ENCODE results near the gene ADGRV1. TPM values are rescaled to one million over a fixed set of nuclear protein-coding genes. Genes with fewer than 3 reads are reported as not detected.
A peak's percentile ranks its signal among the peaks of the same experiment; 100 is the strongest.

The ADGRV1 gene
- total RNA-seq, 1 donor from 2014 or later, result 10.0 TPM

GRCh38 chr5:91182763-91183162, 624.2 kb downstream of the ADGRV1 start:
- no peak for DNase-seq (ENCODE audit: low read depth)

GRCh38 chr5:91183743-91184142, 625.1 kb downstream of the ADGRV1 start:
- H3K36me3 ChIP-seq (ENCODE audit: insufficient read depth, low read length), result no peaks in the 10 kb centered on the region
- Mint-ChIP-seq H3K27me3 (ENCODE audit: low read depth, unreplicated experiment) (no peaks in the 10 kb centered on the region), H3K36me3 (ENCODE audit: low read depth, unreplicated experiment) (no peaks in the 10 kb centered on the region), H3K4me3 (ENCODE audit: unreplicated experiment) (no peak overlapping the region), H3K9me3 (ENCODE audit: unreplicated experiment) (no peaks in the 10 kb centered on the region), H3K4me1 (ENCODE audit: low read depth, unreplicated experiment) (peaks cover 3% of the 10 kb centered on the region), H3K27ac (ENCODE audit: unreplicated experiment) (no peak overlapping the region)
- DNase-seq (ENCODE audit: low read depth) (no peak), FAIRE-seq (no peak)
- peak overlapping the region; percentile 42 for H2AFZ ChIP-seq (ENCODE audit: low read depth, low read length)
- H3K4me3 ChIP-seq (ENCODE audit: insufficient read depth, low read depth, low read length), result no peak overlapping the region
- H3K9me3 ChIP-seq (ENCODE audit: insufficient read depth, low read depth, low read length), result no peaks in the 10 kb centered on the region
- H3K27ac ChIP-seq (ENCODE audit: low read depth, low read length), result no peak overlapping the region
- no peaks in the 10 kb centered on the region for H4K20me1 ChIP-seq (ENCODE audit: insufficient read depth, low read length)
- H3K4me1 ChIP-seq (ENCODE audit: insufficient read depth, low read length), result no peaks in the 10 kb centered on the region
- no peak overlapping the region for H3K9ac ChIP-seq (ENCODE audit: low read length)
- TF ChIP-seq, protein P1, sequence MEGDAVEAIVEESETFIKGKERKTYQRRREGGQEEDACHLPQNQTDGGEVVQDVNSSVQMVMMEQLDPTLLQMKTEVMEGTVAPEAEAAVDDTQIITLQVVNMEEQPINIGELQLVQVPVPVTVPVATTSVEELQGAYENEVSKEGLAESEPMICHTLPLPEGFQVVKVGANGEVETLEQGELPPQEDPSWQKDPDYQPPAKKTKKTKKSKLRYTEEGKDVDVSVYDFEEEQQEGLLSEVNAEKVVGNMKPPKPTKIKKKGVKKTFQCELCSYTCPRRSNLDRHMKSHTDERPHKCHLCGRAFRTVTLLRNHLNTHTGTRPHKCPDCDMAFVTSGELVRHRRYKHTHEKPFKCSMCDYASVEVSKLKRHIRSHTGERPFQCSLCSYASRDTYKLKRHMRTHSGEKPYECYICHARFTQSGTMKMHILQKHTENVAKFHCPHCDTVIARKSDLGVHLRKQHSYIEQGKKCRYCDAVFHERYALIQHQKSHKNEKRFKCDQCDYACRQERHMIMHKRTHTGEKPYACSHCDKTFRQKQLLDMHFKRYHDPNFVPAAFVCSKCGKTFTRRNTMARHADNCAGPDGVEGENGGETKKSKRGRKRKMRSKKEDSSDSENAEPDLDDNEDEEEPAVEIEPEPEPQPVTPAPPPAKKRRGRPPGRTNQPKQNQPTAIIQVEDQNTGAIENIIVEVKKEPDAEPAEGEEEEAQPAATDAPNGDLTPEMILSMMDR (IDR thresholded peaks at IDR 0.05; ENCODE audit: insufficient read depth, low read depth, low read length), result no peak
- no peak for TF ChIP-seq EZH2 (IDR thresholded peaks at IDR 0.05; ENCODE audit: insufficient read depth, low read length)
- H3K79me2 ChIP-seq (ENCODE audit: insufficient read depth, low read length), result no peaks in the 10 kb centered on the region
- H3K4me2 ChIP-seq (ENCODE audit: low read length), result no peak overlapping the region
- no peaks in the 10 kb centered on the region for H3K27me3 ChIP-seq (ENCODE audit: insufficient read depth, low read length)

More at GRCh38 chr5:91182763-91183162, 624.2 kb downstream of the ADGRV1 start:
- H3K4me3 ChIP-seq (ENCODE audit: insufficient read depth, low read depth, low read length), result no peak overlapping the region
- H3K4me1 ChIP-seq (ENCODE audit: insufficient read depth, low read length), result no peaks in the 10 kb centered on the region
- H3K36me3 ChIP-seq (ENCODE audit: insufficient read depth, low read length), result no peaks in the 10 kb centered on the region
- Mint-ChIP-seq H3K27me3 (ENCODE audit: low read depth, unreplicated experiment) (no peaks in the 10 kb centered on the region), H3K4me3 (ENCODE audit: unreplicated experiment) (no peak overlapping the region), H3K27ac (ENCODE audit: unreplicated experiment) (no peak overlapping the region), H3K9me3 (ENCODE audit: unreplicated experiment) (no peaks in the 10 kb centered on the region), H3K36me3 (ENCODE audit: low read depth, unreplicated experiment) (no peaks in the 10 kb centered on the region), H3K4me1 (ENCODE audit: low read depth, unreplicated experiment) (peaks cover 11% of the 10 kb centered on the region)
- no peaks in the 10 kb centered on the region for H3K79me2 ChIP-seq (ENCODE audit: insufficient read depth, low read length)
- no peaks in the 10 kb centered on the region for H3K9me3 ChIP-seq (ENCODE audit: insufficient read depth, low read depth, low read length)
- no peaks in the 10 kb centered on the region for H4K20me1 ChIP-seq (ENCODE audit: insufficient read depth, low read length)
- no peaks in the 10 kb centered on the region for H3K27me3 ChIP-seq (ENCODE audit: insufficient read depth, low read length)
- no peak for FAIRE-seq
- no peak overlapping the region for H3K4me2 ChIP-seq (ENCODE audit: low read length)
- H3K9ac ChIP-seq (ENCODE audit: low read length), result no peak overlapping the region
- TF ChIP-seq EZH2 (IDR thresholded peaks at IDR 0.05; ENCODE audit: insufficient read depth, low read length), result no peak
- TF ChIP-seq, protein P1 (IDR thresholded peaks at IDR 0.05; ENCODE audit: insufficient read depth, low read depth, low read length), result no peak
- H3K27ac ChIP-seq (ENCODE audit: low read depth, low read length), result no peak overlapping the region
- no peak overlapping the region for H2AFZ ChIP-seq (ENCODE audit: low read depth, low read length)

GRCh38 chr5:91186101-91186500, 627.5 kb downstream of the ADGRV1 start:
- Mint-ChIP-seq H3K36me3 (ENCODE audit: low read depth, unreplicated experiment) (no peaks in the 10 kb centered on the region), H3K27me3 (ENCODE audit: low read depth, unreplicated experiment) (no peaks in the 10 kb centered on the region), H3K4me3 (ENCODE audit: unreplicated experiment) (no peak overlapping the region), H3K4me1 (ENCODE audit: low read depth, unreplicated experiment) (peaks cover 20% of the 10 kb centered on the region), H3K27ac (ENCODE audit: unreplicated experiment) (no peak overlapping the region), H3K9me3 (ENCODE audit: unreplicated experiment) (no peaks in the 10 kb centered on the region)
- Histone ChIP-seq H3K9ac (ENCODE audit: low read length) (no peak overlapping the region), H3K4me3 (ENCODE audit: insufficient read depth, low read depth, low read length) (no peak overlapping the region), H3K9me3 (ENCODE audit: insufficient read depth, low read depth, low read length) (no peaks in the 10 kb centered on the region), H3K36me3 (ENCODE audit: insufficient read depth, low read length) (no peaks in the 10 kb centered on the region), H3K4me1 (ENCODE audit: insufficient read depth, low read length) (peaks cover 13% of the 10 kb centered on the region), H3K79me2 (ENCODE audit: insufficient read depth, low read length) (no peaks in the 10 kb centered on the region), H3K27me3 (ENCODE audit: insufficient read depth, low read length) (no peaks in the 10 kb centered on the region), H2AFZ (ENCODE audit: low read depth, low read length) (no peak overlapping the region), H3K27ac (ENCODE audit: low read depth, low read length) (no peak overlapping the region), H4K20me1 (ENCODE audit: insufficient read depth, low read length) (no peaks in the 10 kb centered on the region), H3K4me2 (ENCODE audit: low read length) (no peak overlapping the region)
- FAIRE-seq (no peak), DNase-seq (ENCODE audit: low read depth) (no peak)
- TF ChIP-seq, protein P1 (IDR thresholded peaks at IDR 0.05; ENCODE audit: insufficient read depth, low read depth, low read length), result no peak
- TF ChIP-seq EZH2 (IDR thresholded peaks at IDR 0.05; ENCODE audit: insufficient read depth, low read length), result no peak
